D721Med (cell line): Measurements from ENCODE around the gene TLX1.
"Not testable (repeated sequence)": the region's sequence is repeated elsewhere in the genome, so short reads cannot be mapped to it uniquely, and the experiment has no call there.

Source experiments
- DNase-seq: peaks from one replicate; pipeline ENCODE4 v3.0.0; 2011; ENCODE audit warnings: low spot score; ENCODE audit not compliant: insufficient read length
- FAIRE-seq: peaks from 2 replicates; lab custom pipeline; 2011; peaks lifted over from hg19 to GRCh38; lab: Jason Lieb, UNC
- CTCF ChIP-seq: IDR thresholded peaks from 2 replicates; pipeline ENCODE4 v1.5.1; 2012; ENCODE audit warnings: mild to moderate bottlenecking, control low read depth; ENCODE audit not compliant: insufficient read depth; ENCODE audit errors: missing control alignments

TLX1 gene

GRCh38 chr10:101144053-101144452 is 13.0 kb downstream of the TLX1 start:
- TF ChIP-seq CTCF = no peak
- no peak for FAIRE-seq
- no peak for DNase-seq

- no peak for TF ChIP-seq CTCF
- FAIRE-seq (no peak), DNase-seq (no peak)
Observed at GRCh38 chr10:101145145-101145544, 14.0 kb downstream of the TLX1 start.

- DNase-seq (no peak), FAIRE-seq (no peak)
- TF ChIP-seq CTCF = no peak
Observed at GRCh38 chr10:101145750-101146391, 14.8 kb downstream of the TLX1 start.

- FAIRE-seq (no peak), DNase-seq (no peak)
- TF ChIP-seq CTCF = no peak
Observed at GRCh38 chr10:101146392-101147251, 15.5 kb downstream of the TLX1 start.

- TF ChIP-seq CTCF = no peak
- FAIRE-seq (no peak), DNase-seq (no peak)
Observed at GRCh38 chr10:101151395-101151794, 20.3 kb downstream of the TLX1 start.

- FAIRE-seq = no peak
- TF ChIP-seq CTCF = no peak
- no peak for DNase-seq
Observed at GRCh38 chr10:101152316-101152715, 21.2 kb downstream of the TLX1 start.

- DNase-seq, FAIRE-seq: not testable (repeated sequence)
Observed at GRCh38 chr10:101154506-101154905, 23.4 kb downstream of the TLX1 start.
